Left renal pelvis (tissue), 4 donors: ENCODE data around the gene C1QTNF12. TPM values are rescaled to one million over a fixed set of nuclear protein-coding genes. Genes with fewer than 3 reads are reported as not detected.

Source experiments
- DNase-seq, 4 donors: peaks; one replicate each; pipeline ENCODE4 v3.0.0-alpha.2; 2013; ENCODE audit warnings: low read depth in 4 of 4, low spot score in 3 of 4
- polyA plus RNA-seq, 4 donors: library from polyadenylated mRNA; unstranded; fragments of 120-200 nt; gene quantifications; one replicate each; pipeline ENCODE4 v1.2.1, GENCODE V29; 2013; ENCODE audit not compliant: insufficient read length in 4 of 4

Gene C1QTNF12
- polyA plus RNA-seq, 4 donors: 4.1 to 17.4 (median 8.5) TPM

DNA sequence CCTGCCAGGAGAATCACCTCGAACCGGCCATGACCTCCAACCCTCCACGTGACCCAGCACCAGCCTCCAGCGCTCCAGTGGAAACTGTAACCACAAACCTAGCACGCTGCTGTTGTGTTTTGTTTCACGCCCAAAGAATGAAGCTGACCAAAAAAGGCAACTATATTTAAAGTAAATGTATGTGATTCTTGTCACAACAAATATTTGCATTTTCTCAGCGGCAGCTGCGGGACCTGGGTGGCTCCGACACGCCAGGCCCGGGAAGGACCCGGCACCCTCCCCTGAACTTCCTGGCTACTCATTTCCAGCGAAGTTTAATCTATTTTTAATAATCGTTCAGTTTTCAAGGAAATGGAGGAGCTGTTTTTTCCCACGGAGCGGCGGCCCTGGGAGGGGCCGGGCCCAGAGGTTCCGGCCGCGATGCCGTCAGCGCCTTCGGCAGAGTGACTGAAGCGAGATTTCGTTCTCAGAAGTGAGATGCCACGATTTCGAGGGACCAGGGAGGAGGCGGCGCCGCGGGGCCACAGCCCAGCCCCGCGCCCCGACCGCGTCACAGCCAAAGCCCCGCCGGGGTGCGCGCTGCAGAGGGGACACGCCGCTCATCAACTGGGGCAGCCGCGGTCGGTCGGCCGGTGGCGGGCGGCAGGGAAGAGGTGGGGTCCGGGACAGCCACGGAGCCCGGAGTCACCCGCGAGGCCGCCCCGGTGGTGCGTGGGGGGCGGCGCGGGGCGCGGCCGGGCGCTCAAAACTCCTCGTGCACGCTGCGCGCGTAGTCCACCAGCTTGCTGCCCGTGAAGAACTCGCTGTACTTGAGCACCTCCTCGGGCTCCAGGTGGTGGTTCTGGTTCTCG is 29.5 kb downstream of the C1QTNF12 start:
- DNase-seq: no peak

DNA sequence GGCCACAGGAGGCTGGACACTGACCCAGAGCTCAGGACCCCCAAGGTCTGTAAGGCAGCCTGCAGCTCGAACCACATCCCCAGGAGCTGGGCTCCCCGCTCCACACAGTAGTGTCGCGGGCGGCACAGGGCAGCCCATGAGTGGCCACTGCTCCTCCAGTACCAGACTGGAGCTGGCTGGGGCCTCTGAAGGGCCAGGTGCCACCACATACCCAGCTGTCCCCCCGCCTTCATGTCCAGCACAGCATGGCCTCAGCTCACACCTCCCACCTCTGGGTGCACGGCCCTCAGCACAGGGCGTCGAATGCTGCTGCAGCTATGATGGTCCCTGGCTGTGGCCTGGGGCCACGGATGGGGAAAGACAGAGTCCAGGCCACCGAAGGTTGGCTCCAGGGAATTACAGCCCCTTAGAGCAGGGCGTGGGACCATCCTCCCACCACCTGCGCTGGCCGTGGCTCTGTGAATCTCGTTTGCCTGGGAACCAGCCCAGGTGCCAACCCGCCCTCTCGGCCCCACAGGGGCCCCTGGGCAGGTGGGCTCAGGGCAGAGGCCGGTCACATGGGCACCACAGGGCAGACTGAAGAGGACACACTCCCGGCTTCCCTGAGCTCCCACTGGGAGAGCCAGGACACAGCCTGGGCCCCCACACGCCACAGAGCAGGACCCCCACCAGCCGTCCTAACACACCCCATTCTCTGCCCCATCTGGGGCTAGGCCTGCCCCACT is 30.5 kb downstream of the C1QTNF12 start:
- DNase-seq: no peak

DNA sequence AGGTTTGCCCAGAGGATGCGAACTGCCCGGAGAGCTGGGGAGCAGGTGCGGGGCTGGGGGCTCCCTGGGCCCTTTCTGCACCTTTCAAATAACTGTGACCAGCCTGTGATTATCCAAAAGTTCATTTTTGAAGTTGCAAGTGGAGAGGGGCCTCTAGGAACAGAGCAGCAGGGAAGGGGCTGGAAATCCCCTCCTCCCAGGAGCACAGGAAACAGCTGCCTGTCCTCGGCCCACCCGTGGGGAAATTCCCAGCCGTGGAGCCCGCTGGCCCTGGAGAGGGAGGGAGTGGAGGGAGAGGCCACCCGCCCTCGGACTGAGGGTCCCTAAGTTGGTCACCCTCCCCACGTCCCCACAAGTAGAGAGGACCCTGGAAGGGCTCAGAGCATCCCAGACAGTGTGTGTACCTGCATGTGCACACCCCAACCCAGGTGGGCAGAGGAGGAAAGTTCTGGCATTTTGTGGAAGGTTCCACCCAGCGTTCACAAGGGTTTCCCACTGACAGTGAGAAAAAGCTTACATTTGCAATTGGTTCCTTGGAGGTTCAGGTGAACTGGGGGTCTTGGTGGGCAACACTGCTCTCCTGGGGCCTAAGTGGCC is 31.3 kb downstream of the C1QTNF12 start:
- DNase-seq: no peak

DNA sequence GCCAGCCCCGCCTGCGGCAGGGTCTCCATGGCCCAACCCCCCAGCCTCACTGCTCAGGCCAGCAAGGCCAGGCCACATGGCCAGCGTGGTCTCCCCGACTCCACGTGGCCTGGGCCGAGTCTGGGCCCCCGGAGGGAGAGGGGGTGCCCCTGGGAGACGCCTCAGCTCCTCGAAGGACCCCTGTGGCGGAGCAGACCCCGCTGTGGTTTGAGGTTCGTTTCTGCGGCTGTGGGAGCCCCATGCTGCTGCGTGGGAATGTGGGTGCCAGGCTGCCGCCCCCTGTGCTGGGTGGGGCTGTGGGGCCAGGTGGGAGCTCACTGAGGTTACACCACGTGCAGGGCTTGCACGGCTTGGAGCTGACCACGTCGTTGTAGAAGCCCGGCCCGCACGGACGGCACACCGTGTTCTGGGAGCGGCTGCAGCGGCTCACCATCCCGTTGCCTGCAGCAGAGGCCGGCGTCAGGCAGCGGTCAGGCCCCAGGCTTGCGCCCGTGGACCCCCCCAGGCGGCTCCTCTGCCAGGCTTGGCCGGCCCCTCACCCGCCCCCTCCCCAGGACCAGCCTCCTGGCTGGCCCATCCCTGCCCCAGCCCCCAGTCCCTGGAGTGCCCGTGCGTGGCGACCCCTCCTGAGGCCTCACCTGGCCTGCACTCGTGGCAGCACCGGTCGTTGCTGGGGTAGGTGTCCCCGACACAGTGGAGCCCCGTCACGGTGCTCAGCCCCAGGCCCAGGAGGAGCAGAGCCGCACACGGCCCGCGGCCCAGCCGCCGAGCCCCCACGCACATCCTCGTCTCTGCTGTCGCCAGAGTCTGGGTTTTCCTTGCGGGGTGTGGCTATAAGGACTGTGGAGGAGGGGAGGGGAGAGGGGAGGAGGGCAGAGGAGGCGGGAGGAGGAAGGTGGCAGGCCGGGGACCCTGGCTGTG is 32.9 kb downstream of the C1QTNF12 start, which contains the start of gene TNFRSF4:
Gene TNFRSF4 (minus strand): TSS at position 809 of the 921 bp plus-strand sequence. CDS start 26 bp downstream, at position 783.
- DNase-seq: no peak

DNA sequence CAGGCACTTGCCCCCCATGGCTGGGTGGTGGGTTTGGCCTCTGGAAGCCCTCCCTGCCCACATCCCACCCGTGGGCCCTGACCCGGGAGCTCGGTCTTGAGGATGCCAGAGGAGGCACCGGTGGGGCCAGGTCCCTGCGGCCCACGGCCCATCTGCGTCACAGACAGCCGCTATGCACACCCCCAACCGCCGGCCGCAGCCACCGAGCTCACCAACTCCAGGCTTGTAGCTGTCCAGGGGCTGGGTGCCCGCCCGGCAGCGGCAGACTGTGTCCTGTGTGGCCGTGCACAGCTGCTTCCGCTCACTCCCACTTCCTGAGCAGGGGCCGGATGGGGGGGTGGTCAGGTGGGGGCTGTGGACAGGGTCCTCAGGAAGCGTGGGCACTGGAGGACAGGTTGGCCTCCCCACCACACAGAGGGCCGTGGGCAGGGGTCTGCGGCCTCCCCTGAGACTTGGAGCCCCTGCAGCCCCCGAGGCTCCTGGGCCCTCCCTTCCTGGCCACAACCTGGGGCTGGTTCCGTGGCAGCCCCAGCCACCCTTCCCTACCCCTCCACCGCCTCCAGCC is 33.7 kb downstream of the C1QTNF12 start:
- DNase-seq: no peak

DNA sequence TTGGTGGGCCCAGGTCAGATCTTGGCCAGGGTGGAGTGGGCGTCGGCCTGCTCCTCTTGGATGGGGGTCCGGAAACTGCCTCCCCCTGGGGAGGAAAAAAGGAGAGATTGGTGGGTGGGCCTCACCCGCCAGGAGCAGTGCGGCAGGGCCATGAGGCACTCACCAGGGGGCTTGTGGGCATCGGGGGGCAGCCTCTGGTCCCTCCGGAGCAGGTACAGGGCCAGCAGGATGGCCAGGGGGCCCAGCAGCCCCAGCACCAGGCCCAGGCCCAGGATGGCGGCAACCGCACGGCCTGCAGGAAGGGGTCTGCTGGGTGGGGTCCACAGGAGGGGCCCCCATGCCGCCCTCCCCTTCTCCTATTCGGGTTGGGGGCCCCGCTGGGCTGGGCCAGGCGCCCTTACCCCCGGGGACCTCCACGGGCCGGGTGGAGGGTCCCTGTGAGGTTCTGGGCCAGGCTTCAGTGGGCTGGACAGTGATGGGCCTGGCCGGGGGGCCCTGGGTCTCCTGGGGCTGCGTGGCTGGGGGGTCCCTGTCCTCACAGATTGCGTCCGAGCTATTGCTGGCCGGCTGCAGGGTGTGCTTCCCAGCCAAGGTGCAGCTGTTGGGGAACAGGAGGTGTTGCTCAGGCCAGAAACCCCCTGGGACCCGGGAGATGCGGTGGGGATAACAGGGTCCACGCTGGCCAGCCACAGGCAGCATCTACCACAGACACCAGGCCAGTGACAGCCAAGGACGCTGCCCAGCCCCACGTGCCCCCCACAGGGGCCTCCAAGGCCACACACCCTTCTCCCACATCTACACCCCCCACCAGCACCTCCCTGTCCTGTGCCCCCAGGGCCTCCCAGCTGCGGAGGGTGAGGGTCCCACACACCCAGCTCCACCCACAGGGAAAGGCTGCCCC is 34.7 kb downstream of the C1QTNF12 start:
- no peak for DNase-seq

DNA sequence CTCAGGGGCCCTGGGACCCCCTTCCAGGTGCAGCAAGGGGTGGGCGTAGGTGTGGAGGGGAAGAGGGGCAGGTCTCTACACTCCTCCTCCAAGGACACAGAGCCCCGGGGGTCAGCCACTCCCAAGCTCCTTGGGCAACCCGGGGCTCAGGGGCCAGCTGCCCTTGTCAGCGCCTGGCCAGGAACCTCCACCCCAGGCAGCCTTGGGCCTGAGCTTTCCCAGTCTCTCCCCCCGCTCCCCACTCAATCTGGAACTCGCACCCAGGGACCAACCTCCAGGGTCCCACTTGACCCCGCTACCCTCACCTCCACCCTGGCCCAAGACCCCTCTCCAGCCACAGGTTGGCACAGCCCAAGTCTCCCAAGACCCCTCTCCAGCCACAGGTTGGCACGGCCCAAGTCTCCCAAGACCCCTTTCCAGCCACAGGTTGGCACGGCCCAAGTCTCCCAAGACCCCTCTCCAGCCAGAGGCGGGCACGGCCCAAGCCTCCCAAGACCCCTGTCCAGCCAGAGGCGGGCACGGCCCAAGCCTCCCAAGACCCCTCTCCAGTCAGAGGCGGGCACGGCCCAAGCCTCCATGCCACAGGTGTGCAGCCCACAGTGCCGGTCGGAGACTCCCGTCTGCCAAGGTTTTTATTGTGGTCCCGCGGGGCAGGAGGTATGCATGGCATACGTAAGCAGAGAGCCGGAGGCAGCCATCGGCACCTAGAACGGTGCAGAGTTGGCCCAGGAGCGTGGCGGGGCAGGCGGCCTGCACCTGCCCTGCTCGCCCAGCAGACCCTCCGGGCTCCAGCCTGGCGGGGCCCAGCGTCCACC is 35.6 kb downstream of the C1QTNF12 start:
- no peak for DNase-seq

DNA sequence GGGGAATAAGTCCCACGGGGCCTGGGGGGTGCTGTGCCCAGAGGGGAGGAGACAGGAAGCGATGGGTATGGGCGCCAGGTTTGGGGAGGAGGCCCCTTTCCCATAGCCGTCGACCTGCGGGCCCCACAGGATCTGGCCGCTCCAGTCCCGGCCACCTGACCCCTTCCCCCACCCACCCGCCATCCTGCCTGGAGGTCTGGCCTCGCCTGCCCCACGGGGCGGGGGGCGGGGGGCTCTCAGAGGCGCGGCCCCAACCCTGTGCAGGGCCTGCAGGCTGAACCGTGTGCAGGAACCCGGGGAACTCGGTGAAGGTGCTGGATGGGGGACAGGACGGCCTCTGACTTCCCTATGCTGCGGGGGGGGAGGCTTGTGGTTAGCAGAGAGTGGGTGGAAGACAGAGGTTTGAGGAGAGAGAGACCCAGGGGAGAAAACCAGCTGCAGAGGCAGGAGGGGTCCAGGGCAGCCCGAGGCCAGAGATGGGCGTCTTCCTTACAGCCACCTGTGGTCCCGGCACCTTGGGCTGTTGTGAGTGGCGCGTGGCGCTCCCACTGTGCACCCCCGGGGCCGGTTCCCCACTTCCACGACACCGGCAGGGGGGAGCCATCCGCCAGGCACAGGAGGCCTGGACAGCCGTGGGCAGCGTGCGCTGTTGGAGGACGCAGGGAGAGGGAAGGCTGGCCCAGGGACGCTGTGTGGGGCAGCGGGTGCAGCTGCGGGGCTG is 37.6 kb downstream of the C1QTNF12 start:
- DNase-seq: no peak

DNA sequence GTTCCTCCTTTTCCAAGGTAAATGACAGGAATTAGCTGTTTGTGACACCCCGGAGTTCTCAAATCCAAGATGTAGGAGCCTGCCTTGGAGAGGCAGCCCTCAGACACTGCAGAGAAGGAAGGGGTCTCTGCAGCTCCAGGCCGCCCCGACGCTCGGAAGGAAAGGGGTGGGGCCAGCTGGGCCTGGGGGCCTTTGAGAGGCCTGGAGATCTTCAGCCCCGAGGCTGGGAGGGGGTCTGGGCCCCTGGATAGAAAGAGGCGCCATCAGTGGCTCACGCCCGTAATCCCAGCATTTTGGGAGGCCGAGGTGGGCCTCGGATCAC is 39.0 kb downstream of the C1QTNF12 start:
- no peak for DNase-seq

DNA sequence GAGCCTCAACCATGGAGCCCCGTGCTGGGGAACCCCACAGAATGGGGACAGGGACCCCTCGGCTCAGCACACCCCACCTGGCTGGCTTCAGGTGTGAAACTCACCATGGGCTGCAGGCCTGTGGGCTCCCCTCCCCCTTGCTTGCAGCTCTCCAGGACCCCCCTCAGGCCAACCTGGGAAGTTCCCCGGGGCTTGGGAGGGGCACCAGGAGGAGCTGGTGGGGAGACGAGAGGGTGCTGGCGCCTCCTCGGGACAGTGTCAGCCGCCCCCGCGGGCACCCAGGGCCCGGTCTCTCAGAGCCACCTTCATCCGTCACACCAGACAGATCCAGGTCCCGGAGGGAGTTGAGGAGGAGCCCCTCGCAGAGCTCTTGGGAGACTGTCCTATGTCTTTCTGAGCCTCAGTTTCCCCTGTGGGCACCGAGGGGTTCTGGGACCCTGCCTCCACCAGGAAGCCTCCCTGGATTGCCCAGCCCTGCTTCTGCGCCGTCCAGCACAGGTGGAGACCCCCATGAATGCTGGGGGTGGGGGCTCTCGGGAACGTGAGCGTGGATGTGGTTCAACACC is 39.5 kb downstream of the C1QTNF12 start:
- no peak for DNase-seq

DNA sequence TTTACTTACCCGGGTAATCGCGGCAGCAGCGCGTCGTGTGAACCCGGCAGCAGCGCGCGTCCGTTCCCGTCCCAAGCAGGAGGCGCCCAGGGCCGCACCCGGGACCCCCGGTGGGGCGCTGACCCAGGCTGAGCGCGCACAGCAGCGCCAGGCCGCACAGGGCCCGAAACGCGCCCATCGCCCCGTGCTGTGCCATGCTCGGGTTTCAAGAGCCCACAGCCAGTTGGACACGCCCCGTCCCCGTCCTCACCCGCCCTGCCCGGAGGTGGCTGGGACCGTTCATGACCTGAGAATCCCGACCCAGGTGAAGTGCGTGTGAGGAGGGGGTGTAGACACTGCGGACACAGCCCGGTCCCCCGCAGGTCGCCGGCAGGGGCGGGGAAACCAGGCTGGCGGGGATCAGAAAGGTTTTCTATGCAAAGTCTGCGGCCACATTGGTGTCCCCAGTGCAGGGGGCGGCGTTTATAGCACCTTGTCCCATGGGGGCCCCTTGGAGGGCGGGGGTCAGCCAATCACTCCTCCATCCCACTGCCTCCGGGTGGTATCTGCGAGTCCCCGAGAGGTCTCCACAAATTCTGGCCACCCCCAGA is 40.1 kb downstream of the C1QTNF12 start, which contains the start of gene TNFRSF18:
Gene TNFRSF18 (minus strand): TSS at position 217 of the 590 bp plus-strand sequence. CDS start 21 bp downstream, at position 196.
- no peak for DNase-seq

DNA sequence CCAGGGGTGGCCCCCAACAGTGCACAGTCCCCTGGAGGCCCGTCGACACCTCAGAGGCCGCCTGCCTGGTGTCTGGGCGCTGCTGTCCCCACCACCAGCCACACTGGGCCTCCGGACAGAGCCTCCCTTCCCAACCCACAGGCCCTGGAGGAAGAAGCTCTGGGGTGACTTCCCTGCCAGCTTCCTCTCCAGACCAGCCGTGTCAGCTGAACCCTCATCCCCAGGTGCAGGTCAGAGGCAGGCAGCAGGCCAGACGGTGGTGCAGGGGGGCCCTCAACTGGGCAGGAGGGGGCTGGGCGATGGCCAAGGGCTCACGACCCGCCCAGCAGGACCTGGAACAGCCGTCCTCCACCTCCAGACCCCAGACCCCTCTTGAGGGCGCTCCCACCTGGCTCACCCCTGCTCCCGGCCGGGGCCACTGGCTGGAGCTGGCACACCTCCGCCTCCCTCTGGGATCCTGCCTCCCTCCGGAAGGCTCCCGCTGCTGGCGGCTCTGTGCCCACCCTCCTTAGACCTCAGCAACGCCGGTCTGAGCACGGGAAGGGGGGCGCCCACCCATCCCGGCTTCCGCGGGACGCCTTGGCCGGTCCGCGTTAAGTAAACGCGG is 40.6 kb downstream of the C1QTNF12 start:
- DNase-seq: no peak

DNA sequence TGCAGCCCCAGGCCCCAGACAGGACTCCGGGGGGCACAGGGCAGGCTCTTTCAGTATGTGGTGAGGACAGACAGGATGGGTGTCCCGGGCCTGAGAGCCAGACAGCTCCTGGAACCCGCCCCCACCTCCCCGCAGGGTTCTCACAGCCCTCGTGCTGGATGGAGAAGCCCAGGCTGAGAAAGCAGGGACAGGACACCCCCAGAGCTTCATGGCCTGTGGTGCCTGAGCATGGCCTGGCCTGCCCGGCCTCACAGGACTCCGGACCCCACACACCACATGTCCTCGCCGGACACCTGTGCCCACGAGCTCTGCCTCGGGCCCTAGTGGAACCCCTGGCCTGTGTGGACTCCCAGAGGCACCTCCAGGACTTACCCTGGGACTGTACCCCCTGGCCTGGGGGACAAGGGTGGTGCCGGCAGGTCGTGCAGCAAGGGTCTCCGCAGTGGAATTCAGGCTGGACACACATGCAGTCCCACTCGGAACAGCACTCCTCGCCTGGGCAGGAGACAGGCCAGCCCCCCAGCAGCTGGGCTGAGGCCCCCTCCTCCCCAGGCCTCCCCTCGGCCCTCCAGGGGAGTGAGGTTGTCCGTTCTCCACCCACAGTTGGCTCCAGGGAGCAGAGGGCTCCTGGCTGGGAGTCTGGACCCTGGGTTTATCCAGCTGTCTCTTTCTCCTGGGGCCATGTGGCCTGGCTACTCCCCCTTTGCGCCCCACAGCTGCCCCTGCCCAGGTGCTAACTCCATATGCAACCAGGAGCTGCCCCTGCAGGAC is 41.3 kb downstream of the C1QTNF12 start:
- no peak for DNase-seq

DNA sequence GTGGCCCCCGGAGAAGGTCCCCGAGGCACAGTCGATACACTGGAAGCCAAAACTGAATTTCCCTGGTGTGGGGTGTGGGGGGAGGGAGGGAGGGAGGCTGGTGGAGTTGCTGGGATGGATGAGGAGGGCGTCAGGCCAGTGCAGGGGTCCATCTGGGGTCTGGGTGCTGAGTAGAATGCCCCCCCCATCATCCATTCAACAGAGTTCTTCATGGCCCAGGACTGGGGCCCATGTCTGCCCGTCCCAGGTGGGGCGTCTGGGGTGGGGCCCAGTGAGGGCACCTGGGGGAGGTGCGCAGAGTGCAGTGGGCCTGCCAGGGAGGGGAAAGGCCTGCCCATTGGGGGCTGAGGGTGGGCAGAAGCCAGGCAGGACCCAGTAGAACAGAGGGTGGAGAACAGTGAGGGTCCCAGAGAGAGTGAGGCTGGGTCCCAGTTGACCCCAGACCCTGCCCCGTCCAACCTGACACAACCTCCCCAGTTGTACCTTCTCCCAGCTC is 42.0 kb downstream of the C1QTNF12 start:
- DNase-seq: no peak
